ENCODE data around the gene FAM170B.
A peak's percentile ranks its signal among the peaks of the same experiment; 100 is the strongest.

FAM170B gene

DNA sequence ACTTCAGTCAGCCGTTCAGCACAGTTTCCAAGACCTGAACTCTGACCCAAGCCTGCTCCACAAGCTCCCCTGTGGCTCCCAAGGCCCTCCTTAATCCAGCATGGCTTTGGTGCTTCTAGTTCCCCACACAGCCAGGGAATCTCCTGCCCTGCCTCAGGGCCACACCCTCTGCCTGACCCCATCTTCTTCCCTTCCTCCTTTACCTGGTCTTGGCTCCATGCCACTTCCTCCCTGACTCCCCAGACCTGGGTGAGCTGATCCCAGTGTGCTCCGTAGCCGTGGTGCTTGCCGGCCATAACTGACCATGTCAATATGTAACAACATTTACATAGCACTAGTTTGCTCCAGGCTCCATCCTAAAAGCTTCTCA, 34.3 kb upstream of the FAM170B start:
- no peak overlapping the region for H3K4me3 ChIP-seq (ENCODE audit: low read depth, low read length)

DNA sequence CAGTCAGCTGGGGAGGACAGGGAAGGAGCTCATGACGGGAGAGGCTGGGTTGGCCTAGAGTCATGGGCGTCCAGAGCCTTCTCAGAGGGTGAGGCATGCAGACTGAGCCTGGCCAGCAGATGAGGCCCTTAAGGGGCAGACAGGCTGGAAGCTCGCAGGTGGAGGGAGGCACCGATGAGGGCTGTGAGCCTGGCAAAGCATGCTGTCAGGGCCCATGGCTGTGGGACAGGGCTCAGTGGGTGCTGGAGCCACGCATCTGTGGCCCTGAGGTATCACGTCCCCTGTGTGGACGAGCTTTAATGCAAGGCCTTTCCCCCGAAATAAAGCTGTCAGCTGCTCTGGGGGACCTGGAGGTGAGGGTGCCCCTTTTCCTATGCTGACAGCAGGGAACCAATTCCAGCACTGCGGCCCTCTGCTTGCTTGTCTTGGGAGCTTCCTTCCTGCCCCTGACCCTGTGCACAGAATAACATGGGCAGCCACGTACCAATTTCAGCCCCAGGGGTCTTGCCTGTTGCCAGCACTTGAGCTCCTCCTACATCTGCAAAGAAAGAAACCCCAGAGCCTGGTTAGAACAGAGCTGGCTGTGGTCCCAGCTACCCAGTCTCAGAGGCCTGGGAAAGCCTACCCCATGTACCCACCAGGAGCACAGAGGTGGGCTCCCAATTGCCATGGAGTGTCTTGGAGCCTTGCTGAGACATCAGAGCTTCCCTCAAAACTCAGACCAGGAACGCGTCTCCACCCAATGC, 33.8 kb upstream of the FAM170B start:
- TF ChIP-seq, protein P1, sequence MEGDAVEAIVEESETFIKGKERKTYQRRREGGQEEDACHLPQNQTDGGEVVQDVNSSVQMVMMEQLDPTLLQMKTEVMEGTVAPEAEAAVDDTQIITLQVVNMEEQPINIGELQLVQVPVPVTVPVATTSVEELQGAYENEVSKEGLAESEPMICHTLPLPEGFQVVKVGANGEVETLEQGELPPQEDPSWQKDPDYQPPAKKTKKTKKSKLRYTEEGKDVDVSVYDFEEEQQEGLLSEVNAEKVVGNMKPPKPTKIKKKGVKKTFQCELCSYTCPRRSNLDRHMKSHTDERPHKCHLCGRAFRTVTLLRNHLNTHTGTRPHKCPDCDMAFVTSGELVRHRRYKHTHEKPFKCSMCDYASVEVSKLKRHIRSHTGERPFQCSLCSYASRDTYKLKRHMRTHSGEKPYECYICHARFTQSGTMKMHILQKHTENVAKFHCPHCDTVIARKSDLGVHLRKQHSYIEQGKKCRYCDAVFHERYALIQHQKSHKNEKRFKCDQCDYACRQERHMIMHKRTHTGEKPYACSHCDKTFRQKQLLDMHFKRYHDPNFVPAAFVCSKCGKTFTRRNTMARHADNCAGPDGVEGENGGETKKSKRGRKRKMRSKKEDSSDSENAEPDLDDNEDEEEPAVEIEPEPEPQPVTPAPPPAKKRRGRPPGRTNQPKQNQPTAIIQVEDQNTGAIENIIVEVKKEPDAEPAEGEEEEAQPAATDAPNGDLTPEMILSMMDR (IDR thresholded peaks at IDR 0.05; ENCODE audit: low read depth, low read length), result no peak
- no peak overlapping the region for H3K4me3 ChIP-seq (ENCODE audit: low read depth, low read length)

More for the DNA sequence above, 34.3 kb upstream of the FAM170B start:
- TF ChIP-seq, protein P1 (IDR thresholded peaks at IDR 0.05; ENCODE audit: low read depth, low read length), result no peak

GRCh38 chr10:49166484-49167400, 32.9 kb upstream of the FAM170B start:
- TF ChIP-seq, protein P1 (IDR thresholded peaks at IDR 0.05; ENCODE audit: low read depth, low read length), result no peak
- H3K4me3 ChIP-seq (ENCODE audit: low read depth, low read length), result no peak overlapping the region

DNA sequence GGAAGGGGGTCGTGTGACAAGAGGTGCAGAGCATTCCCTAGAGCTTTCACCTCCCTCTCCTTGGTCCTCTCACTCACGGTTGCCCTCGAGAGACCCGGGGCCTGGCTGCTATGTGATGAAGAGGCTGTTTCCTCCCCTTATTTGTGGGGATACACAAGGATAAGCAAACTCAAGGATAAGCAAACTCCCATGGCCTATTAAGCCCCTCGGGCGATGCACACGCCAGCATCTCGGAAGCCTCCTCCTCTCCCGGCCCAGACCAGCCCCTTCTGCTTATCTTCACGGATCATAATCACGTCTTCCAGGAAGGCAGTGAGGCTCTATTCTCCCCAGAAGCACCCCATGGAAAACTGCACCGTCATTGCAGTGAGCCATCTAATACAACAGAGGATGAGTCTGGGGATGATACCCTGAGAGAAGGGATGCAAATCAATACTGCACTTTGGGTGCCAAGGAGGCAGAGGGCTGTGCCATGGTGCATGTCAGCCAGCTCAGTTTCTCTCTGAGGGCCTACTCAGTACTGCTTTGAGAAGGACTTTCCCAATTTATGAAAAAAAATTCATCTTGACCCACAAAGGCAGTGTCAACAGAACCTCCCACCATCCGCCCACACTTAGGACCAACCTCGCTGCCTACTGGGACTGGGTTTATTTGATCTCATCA, 32.1 kb upstream of the FAM170B start:
- TF ChIP-seq, protein P1 (IDR thresholded peaks at IDR 0.05; ENCODE audit: low read depth, low read length), result no peak
- no peak overlapping the region for H3K4me3 ChIP-seq (ENCODE audit: low read depth, low read length)

DNA sequence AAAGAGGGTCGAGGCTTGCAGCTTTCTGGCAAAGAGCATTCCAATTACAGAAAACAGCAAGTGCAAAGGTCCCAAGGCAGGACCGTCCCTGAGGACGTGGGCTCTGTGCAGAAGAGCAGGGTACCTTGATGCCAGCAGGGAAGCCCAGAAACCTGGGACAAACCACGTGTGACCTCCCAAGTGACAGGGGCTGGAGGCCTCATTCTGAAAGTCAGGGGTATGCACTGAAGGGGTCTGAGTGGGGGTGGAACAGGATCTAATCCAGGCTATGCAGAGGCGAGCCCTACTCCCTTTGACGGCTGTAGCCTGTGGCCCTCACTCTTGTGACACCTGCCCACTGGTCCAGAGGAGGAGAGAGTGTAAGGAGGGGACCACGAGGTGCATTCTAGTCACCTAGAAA, 31.4 kb upstream of the FAM170B start:
- H3K4me3 ChIP-seq (ENCODE audit: low read depth, low read length), result no peak overlapping the region
- TF ChIP-seq, protein P1 (IDR thresholded peaks at IDR 0.05; ENCODE audit: low read depth, low read length), result no peak

DNA sequence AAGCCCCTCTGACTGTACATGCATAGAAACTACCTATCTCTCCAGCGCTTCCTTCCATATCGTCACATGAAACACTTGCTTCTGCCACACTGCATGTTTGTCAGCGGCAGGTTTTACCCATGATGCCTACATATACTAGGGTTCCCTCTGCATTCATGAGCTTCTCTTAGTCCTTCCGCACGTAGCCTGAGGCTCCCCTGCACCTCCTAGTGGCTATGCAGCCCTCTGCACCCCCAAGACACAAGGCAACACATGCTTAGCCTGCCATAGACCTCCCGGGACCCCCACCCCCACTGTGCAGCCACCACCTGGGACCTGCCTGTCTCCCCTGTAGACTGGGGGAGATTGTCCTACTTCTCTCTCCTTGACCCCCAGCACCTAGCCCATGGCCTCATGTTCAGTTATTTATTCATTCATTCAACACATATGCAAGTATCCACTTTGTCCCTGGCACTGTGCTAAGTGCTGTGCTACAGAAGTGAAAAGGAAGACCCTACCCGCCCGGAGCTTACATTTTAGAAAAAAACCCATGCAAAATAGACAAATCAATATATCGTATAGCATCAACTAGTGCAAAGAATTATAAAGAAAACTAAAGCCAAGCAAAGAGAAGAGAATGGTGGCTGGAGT, 30.9 kb upstream of the FAM170B start:
- TF ChIP-seq, protein P1 (IDR thresholded peaks at IDR 0.05; ENCODE audit: low read depth, low read length), result peak; percentile 37
- no peak overlapping the region for H3K4me3 ChIP-seq (ENCODE audit: low read depth, low read length)
